ENCODE results near the gene ZNF705A. TPM values are rescaled to one million over a fixed set of nuclear protein-coding genes. Genes with fewer than 3 reads are reported as not detected.
"Not testable (repeated sequence)": the region's sequence is repeated elsewhere in the genome, so short reads cannot be mapped to it uniquely, and the experiment has no call there.

Gene ZNF705A
- total RNA-seq (2021; ENCODE audit: unreplicated experiment) = not detected
- not detected for polyA plus RNA-seq (2012; ENCODE audit: insufficient read length)
- not detected for Bru-seq, nascent RNA
- percentile 2 among the genes with signal in this experiment for BruChase-seq, experiment 1, labeled RNA remaining after a 2-hour chase
- percentile 13 among the genes with signal in this experiment for BruChase-seq, experiment 2, labeled RNA remaining after a 6-hour chase
- long read RNA-seq = 0 reads

GRCh38 chr12:8156845-8157244 lies at the start of gene ZNF705A:
TSS of gene ZNF705A (plus strand) at chr12:8157015. CDS start at chr12:8172626, 15,611 bp downstream.
- ATAC-seq = no peak

DNA sequence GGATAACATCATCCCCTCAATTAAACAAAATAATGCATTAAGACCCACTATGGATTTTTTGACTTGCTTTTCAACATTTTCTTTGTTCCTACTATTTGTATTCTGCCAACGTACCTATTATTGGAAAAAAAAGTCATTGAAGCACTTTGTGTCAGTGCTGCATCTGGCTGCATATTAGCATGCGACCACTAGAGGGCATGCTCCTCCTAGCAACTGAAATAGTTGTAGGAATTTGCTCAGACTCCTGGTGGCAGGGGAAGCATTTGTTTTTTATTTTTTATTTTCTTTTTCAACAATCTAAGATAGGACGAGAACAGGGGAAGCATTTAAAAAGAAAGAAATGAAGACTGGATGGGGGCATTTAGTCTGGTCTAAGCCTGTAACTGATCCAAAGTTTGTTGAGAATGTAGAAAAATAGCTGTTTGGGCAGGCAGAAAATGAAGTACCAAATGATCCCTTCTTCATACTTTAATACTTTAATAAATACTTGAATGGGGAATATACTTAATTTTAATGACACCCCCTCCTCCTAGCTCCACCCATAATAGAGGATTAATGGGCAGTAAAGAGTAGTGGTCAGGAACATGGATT lies 47.9 kb upstream of the ZNF705A start:
- BruUV-seq (replicated peaks) = no TSS peak
- DNase-seq (ENCODE audit: low read depth, low spot score) = peak; percentile 57
- ATAC-seq = peak; percentile 75
- ChIA-PET CTCF (interaction anchor here (1.8 kb wide), 1 partner anchor 123 kb away, joined by 10 read pairs; no protein-coding TSS in a partner anchor), POLR2A (no interaction called here)
- Histone ChIP-seq H3K27ac (ENCODE audit: low read length) (no peak overlapping the region), H3K36me3 (ENCODE audit: control insufficient read depth, insufficient read depth, low read length) (no peaks in the 10 kb centered on the region), H3K9me3 (ENCODE audit: control insufficient read depth, insufficient read depth, low read depth, low read length) (no peaks in the 10 kb centered on the region), H3K27me3 (ENCODE audit: control insufficient read depth, insufficient read depth, low read length) (no peaks in the 10 kb centered on the region), H3K4me3 (ENCODE audit: low read depth in 2 of 2, low read length in 2 of 2) (no peak overlapping the region), H3K4me1 (ENCODE audit: control insufficient read depth, insufficient read depth, low read length) (no peaks in the 10 kb centered on the region)
- intact Hi-C loops (cut with micrococcal nuclease; ENCODE audit: unreplicated experiment) = loop anchor here (2.0 kb wide), 1 partner anchor 124 kb away; no protein-coding TSS in a partner anchor
- no peak for TF ChIP-seq SIN3A (IDR thresholded peaks at IDR 0.05; ENCODE audit: borderline replicate concordance, insufficient read depth, low read depth, low read length)
- TF ChIP-seq, protein P1, sequence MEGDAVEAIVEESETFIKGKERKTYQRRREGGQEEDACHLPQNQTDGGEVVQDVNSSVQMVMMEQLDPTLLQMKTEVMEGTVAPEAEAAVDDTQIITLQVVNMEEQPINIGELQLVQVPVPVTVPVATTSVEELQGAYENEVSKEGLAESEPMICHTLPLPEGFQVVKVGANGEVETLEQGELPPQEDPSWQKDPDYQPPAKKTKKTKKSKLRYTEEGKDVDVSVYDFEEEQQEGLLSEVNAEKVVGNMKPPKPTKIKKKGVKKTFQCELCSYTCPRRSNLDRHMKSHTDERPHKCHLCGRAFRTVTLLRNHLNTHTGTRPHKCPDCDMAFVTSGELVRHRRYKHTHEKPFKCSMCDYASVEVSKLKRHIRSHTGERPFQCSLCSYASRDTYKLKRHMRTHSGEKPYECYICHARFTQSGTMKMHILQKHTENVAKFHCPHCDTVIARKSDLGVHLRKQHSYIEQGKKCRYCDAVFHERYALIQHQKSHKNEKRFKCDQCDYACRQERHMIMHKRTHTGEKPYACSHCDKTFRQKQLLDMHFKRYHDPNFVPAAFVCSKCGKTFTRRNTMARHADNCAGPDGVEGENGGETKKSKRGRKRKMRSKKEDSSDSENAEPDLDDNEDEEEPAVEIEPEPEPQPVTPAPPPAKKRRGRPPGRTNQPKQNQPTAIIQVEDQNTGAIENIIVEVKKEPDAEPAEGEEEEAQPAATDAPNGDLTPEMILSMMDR (IDR thresholded peaks at IDR 0.05) = peak; percentile 86
- in situ Hi-C loops (cut with HindIII; ENCODE audit: low pct_unique_long_range_greater_than_20kb, low sequenced_read_pairs) = no loop called here

More at GRCh38 chr12:8156845-8157244, at the start of gene ZNF705A:
- TF ChIP-seq POLR2AphosphoS5 (IDR thresholded peaks at IDR 0.05; ENCODE audit: low read depth, low read length) = no peak
- TF ChIP-seq, protein P1 (IDR thresholded peaks at IDR 0.05) = no peak
- no peak for TF ChIP-seq SIN3A (IDR thresholded peaks at IDR 0.05; ENCODE audit: borderline replicate concordance, insufficient read depth, low read depth, low read length)
- no peak for TF ChIP-seq TCF7L2 (IDR thresholded peaks at IDR 0.05; ENCODE audit: low read depth, low read length)
- TF ChIP-seq REST (IDR thresholded peaks at IDR 0.05; ENCODE audit: insufficient read depth in 1 of 2, low read depth in 2 of 2, low read length in 1 of 2) = no peak
- no peak for DNase-seq (ENCODE audit: low read depth, low spot score)
- Histone ChIP-seq H3K4me3 (ENCODE audit: low read depth in 2 of 2, low read length in 2 of 2) (no peak within 1 kb of the TSS), H3K4me1 (ENCODE audit: control insufficient read depth, insufficient read depth, low read length) (no peaks in the 10 kb centered on the region), H3K27me3 (ENCODE audit: control insufficient read depth, insufficient read depth, low read length) (no peaks in the 10 kb centered on the region), H3K27ac (ENCODE audit: low read length) (no peak within 1 kb of the TSS), H3K36me3 (ENCODE audit: control insufficient read depth, insufficient read depth, low read length) (no peaks in the 10 kb centered on the region), H3K9me3 (ENCODE audit: control insufficient read depth, insufficient read depth, low read depth, low read length) (no peaks in the 10 kb centered on the region)
- POLR2A ChIA-PET = no interaction called here
- in situ Hi-C loops (cut with HindIII; ENCODE audit: low pct_unique_long_range_greater_than_20kb, low sequenced_read_pairs) = no loop called here
- CTCF ChIA-PET = no interaction called here
- intact Hi-C loops (cut with micrococcal nuclease; ENCODE audit: unreplicated experiment) = no loop called here
- BruUV-seq (replicated peaks) = no TSS peak

- intact Hi-C loops (cut with micrococcal nuclease; ENCODE audit: unreplicated experiment); H3K36me3 ChIP-seq (ENCODE audit: control insufficient read depth, insufficient read depth, low read length); DNase-seq (ENCODE audit: low read depth, low spot score); H3K4me3 ChIP-seq (ENCODE audit: low read depth in 2 of 2, low read length in 2 of 2); H3K27ac ChIP-seq (ENCODE audit: low read length); H3K27me3 ChIP-seq (ENCODE audit: control insufficient read depth, insufficient read depth, low read length); CTCF ChIA-PET; BruUV-seq (replicated peaks); in situ Hi-C loops (cut with HindIII; ENCODE audit: low pct_unique_long_range_greater_than_20kb, low sequenced_read_pairs); H3K4me1 ChIP-seq (ENCODE audit: control insufficient read depth, insufficient read depth, low read length); POLR2A ChIA-PET; ATAC-seq; H3K9me3 ChIP-seq (ENCODE audit: control insufficient read depth, insufficient read depth, low read depth, low read length): not testable (repeated sequence)
These were observed 43.7 kb upstream of the ZNF705A start for GRCh38 chr12:8113117-8113516.
